Thyroid gland (tissue), 4 donors: ENCODE data around the gene SUN2.

Experiments
- CTCF ChIP-seq, 6 experiments: fragments of 200-600 bp in 3 of 6; fragments of 450-650 bp in 3 of 6; sonication (generic) in 3 of 6; IDR thresholded peaks; one replicate each; pipeline ENCODE4 v1.5.1; 2016 to 2019; ENCODE audit warnings: antibody characterized with exemption in 6 of 6, mild to moderate bottlenecking in 2 of 6, inconsistent platforms in 1 of 6, moderate library complexity in 1 of 6
- POLR2A ChIP-seq, 2 donors: fragments of 450-650 bp; IDR thresholded peaks; one replicate each; pipeline ENCODE4 v1.6.1; 2017; ENCODE audit warnings: antibody characterized with exemption in 2 of 2, mild to moderate bottlenecking in 2 of 2, moderate library complexity in 1 of 2

DNA sequence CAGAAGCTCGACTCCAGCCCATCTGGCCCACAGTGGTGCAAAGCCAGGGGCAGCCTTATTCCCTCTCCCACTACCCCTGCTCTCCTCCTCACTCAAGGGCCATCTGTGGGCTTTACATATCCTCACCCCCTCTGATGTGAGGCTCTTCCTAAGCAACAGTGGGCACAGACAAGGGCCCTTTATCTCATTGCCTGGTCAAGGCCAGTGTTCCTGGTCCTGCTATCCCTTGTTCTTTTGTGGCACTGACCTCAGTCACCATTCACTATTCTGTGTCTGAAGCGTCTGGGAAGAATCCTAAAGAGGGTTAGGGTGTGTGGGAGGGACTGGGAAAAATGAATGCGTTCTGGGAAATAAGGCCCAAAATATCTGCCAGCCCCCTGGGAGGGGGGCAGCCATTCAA is 30.8 kb upstream of the SUN2 start:
- TF ChIP-seq CTCF (IDR thresholded peaks at IDR 0.05) (no peak), POLR2A (IDR thresholded peaks at IDR 0.05) (no peak)
